Measurements from ENCODE around the gene PLCG2. TPM values are rescaled to one million over a fixed set of nuclear protein-coding genes. Genes with fewer than 3 reads are reported as not detected.

PLCG2 gene
- total RNA-seq, 1 experiment from 2014 or later: 14.4 TPM

GRCh38 chr16:81770008-81770407 is 9.1 kb upstream of the PLCG2 start:
- Histone ChIP-seq H3K27me3 (replicated peaks; ENCODE audit: control insufficient read depth, insufficient read depth, low read length) (no peaks in the 10 kb centered on the region), H3K4me1 (peaks cover 16% of the 10 kb centered on the region), H3K9me3 (no peaks in the 10 kb centered on the region), H3K36me3 (ENCODE audit: control insufficient read depth, insufficient read depth, low read length) (no peaks in the 10 kb centered on the region), H3K4me3 (ENCODE audit: low read depth, low read length) (no peak overlapping the region)
- intact Hi-C loops (cut with micrococcal nuclease; ENCODE audit: unreplicated experiment): no loop called here
- Mint-ChIP-seq H3K4me3 (ENCODE audit: unreplicated experiment) (no peak overlapping the region), H3K27me3 (ENCODE audit: insufficient read depth, unreplicated experiment) (no peaks in the 10 kb centered on the region), H3K4me1 (ENCODE audit: low read depth, unreplicated experiment) (peaks cover 14% of the 10 kb centered on the region), H3K36me3 (ENCODE audit: insufficient read depth, unreplicated experiment) (no peaks in the 10 kb centered on the region), H3K27ac (ENCODE audit: unreplicated experiment) (no peak overlapping the region), H3K9me3 (ENCODE audit: unreplicated experiment) (no peaks in the 10 kb centered on the region)
- DNase-seq: no peak
- ChIA-PET POLR2A (no interaction called here), CTCF (interaction anchor here (0.6 to 0.7 kb wide), 3 partner anchors 73 to 1513 kb away, joined by 3 read pairs; no protein-coding TSS in a partner anchor)
- BruUV-seq (replicated peaks): no TSS peak
- TF ChIP-seq CTCF (IDR thresholded peaks at IDR 0.05; ENCODE audit: insufficient read depth in 1 of 2, low read depth in 1 of 2, low read length in 1 of 2, severe bottlenecking in 1 of 2, unreplicated experiment in 1 of 2): no peak

- POLR2A ChIA-PET: no interaction called here
- no peak for DNase-seq
- H3K27me3 ChIP-seq (replicated peaks; ENCODE audit: control insufficient read depth, insufficient read depth, low read length): 0 out of 2 replicates have a peak, but pooled peaks cover 1% of the 10 kb centered on the region
- no peak overlapping the region for H3K4me3 ChIP-seq (ENCODE audit: low read depth, low read length)
- H3K4me1 ChIP-seq: peaks cover 4% of the 10 kb centered on the region; the same call in 1 of the 2 replicates
- Mint-ChIP-seq H3K9me3 (ENCODE audit: unreplicated experiment) (no peaks in the 10 kb centered on the region), H3K27me3 (ENCODE audit: insufficient read depth, unreplicated experiment) (no peaks in the 10 kb centered on the region), H3K4me3 (ENCODE audit: unreplicated experiment) (no peak overlapping the region), H3K27ac (ENCODE audit: unreplicated experiment) (no peak overlapping the region), H3K4me1 (ENCODE audit: low read depth, unreplicated experiment) (peaks cover 5% of the 10 kb centered on the region), H3K36me3 (ENCODE audit: insufficient read depth, unreplicated experiment) (no peaks in the 10 kb centered on the region)
- BruUV-seq (replicated peaks): no TSS peak
- no peaks in the 10 kb centered on the region for H3K9me3 ChIP-seq
- CTCF ChIA-PET: no interaction called here
- H3K36me3 ChIP-seq (ENCODE audit: control insufficient read depth, insufficient read depth, low read length): no peaks in the 10 kb centered on the region
- TF ChIP-seq CTCF (IDR thresholded peaks at IDR 0.05; ENCODE audit: insufficient read depth in 1 of 2, low read depth in 1 of 2, low read length in 1 of 2, severe bottlenecking in 1 of 2, unreplicated experiment in 1 of 2): no peak
- intact Hi-C loops (cut with micrococcal nuclease; ENCODE audit: unreplicated experiment): no loop called here
These were observed 4.7 kb upstream of the PLCG2 start for GRCh38 chr16:81774348-81774747.

DNA sequence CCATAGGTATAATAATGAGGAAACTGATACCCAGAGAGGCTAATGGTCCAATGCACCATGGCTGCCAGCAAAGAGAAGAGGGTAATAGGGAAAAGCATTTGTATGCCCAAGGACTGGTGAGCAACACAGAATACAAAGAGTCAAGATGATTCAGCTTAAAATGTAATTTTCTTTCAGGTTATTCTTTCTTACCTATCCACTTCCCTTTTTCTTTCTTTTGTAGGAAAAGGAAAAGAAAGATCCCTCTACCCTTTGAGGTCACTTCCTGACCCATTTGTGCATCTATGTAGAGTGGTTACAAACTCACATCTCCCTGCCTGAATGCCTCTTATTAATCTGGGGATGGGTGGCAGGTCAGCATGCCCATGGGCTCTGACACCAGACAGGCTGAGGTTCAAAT is 3.5 kb upstream of the PLCG2 start:
- Histone ChIP-seq H3K9me3 (no peaks in the 10 kb centered on the region), H3K4me3 (ENCODE audit: low read depth, low read length) (no peak overlapping the region), H3K36me3 (ENCODE audit: control insufficient read depth, insufficient read depth, low read length) (no peaks in the 10 kb centered on the region), H3K4me1 (peaks cover 4% of the 10 kb centered on the region; the same call in 1 of the 2 replicates), H3K27me3 (replicated peaks; ENCODE audit: control insufficient read depth, insufficient read depth, low read length) (0 out of 2 replicates have a peak, but pooled peaks cover 1% of the 10 kb centered on the region)
- no peak for DNase-seq
- Mint-ChIP-seq H3K27ac (ENCODE audit: unreplicated experiment) (no peak overlapping the region), H3K9me3 (ENCODE audit: unreplicated experiment) (no peaks in the 10 kb centered on the region), H3K4me1 (ENCODE audit: low read depth, unreplicated experiment) (peaks cover 11% of the 10 kb centered on the region), H3K36me3 (ENCODE audit: insufficient read depth, unreplicated experiment) (no peaks in the 10 kb centered on the region), H3K4me3 (ENCODE audit: unreplicated experiment) (no peak overlapping the region), H3K27me3 (ENCODE audit: insufficient read depth, unreplicated experiment) (peaks cover 6% of the 10 kb centered on the region)
- intact Hi-C loops (cut with micrococcal nuclease; ENCODE audit: unreplicated experiment): loop anchor here (5.0 kb wide), 1 partner anchor 112 kb away; no protein-coding TSS in a partner anchor
- POLR2A ChIA-PET: no interaction called here
- BruUV-seq (replicated peaks): no TSS peak
- TF ChIP-seq CTCF (IDR thresholded peaks at IDR 0.05; ENCODE audit: insufficient read depth in 1 of 2, low read depth in 1 of 2, low read length in 1 of 2, severe bottlenecking in 1 of 2, unreplicated experiment in 1 of 2): no peak
- CTCF ChIA-PET: interaction anchor here (0.6 kb wide), 1 partner anchor 9 kb away, joined by 4 read pairs; no protein-coding TSS in a partner anchor

Measured in Caco-2 (cell line).